HG03460 (cell line): ENCODE data around the gene PCMT1.
"Not testable (repeated sequence)": the region's sequence is repeated elsewhere in the genome, so short reads cannot be mapped to it uniquely, and the experiment has no call there.

Source experiments
- ATAC-seq: cut with Tn5 transposase; IDR thresholded peaks from one replicate; pipeline ENCODE4 v1.9.1; 2021; ENCODE audit not compliant: unreplicated experiment

PCMT1 gene

GRCh38 chr6:149749594-149750135, at the start of gene PCMT1:
Gene PCMT1, plus strand, starts transcription at chr6:149749741. Its CDS starts 161 bp downstream, at chr6:149749902.
- ATAC-seq: peak; percentile 81

GRCh38 chr6:149701714-149702113, 47.8 kb upstream of the PCMT1 start:
- no peak for ATAC-seq

- no peak for ATAC-seq
These were observed 37.8 kb upstream of the PCMT1 start for GRCh38 chr6:149711711-149712110.

- ATAC-seq: no peak
These were observed 35.1 kb upstream of the PCMT1 start for GRCh38 chr6:149714442-149714841.

- ATAC-seq: no peak
These were observed 33.2 kb upstream of the PCMT1 start for GRCh38 chr6:149716181-149716963.

GRCh38 chr6:149717255-149717587, 32.3 kb upstream of the PCMT1 start:
- ATAC-seq: no peak

- ATAC-seq: peak; percentile 87
These were observed 31.7 kb upstream of the PCMT1 start, which contains the start of gene LATS1 for GRCh38 chr6:149717588-149718458. Gene LATS1, minus strand, starts transcription at chr6:149718101. Its CDS starts 15,975 bp downstream, at chr6:149702126.

GRCh38 chr6:149719531-149719930, 30.0 kb upstream of the PCMT1 start:
- no peak for ATAC-seq

GRCh38 chr6:149723262-149723661, 26.3 kb upstream of the PCMT1 start:
- no peak for ATAC-seq

GRCh38 chr6:149723771-149724417, 25.6 kb upstream of the PCMT1 start:
- no peak for ATAC-seq

- ATAC-seq: no peak
These were observed 23.8 kb upstream of the PCMT1 start for GRCh38 chr6:149725785-149726184.

GRCh38 chr6:149727793-149728498, 21.6 kb upstream of the PCMT1 start:
- no peak for ATAC-seq

- ATAC-seq: no peak
These were observed 20.9 kb upstream of the PCMT1 start for GRCh38 chr6:149728499-149729234.

GRCh38 chr6:149729824-149730223, 19.7 kb upstream of the PCMT1 start:
- no peak for ATAC-seq

- ATAC-seq: no peak
These were observed 16.3 kb upstream of the PCMT1 start for GRCh38 chr6:149733089-149733720.

- ATAC-seq: no peak
These were observed 14.6 kb upstream of the PCMT1 start for GRCh38 chr6:149734915-149735314.

GRCh38 chr6:149745252-149745651, 4.3 kb upstream of the PCMT1 start:
- ATAC-seq: not testable (repeated sequence)

GRCh38 chr6:149746147-149746946, 3.2 kb upstream of the PCMT1 start, which contains the start of gene NUP43:
Gene NUP43, minus strand, starts transcription at chr6:149746529. Its CDS starts 34 bp downstream, at chr6:149746495.
- peak; percentile 54 for ATAC-seq
